Body of pancreas (tissue), 4 donors: Measurements from ENCODE around the gene PIP5KL1. TPM values are rescaled to one million over a fixed set of nuclear protein-coding genes. Genes with fewer than 3 reads are reported as not detected.

Experiments
- ATAC-seq: fragments of 150-250 bp; one replicate; pipeline ENCODE4 v1.9.1; 2016
- DNase-seq, 4 donors: peaks; one replicate each; pipeline ENCODE4 v3.0.0-alpha.2; 2019
- H3K27ac ChIP-seq, 4 donors: fragments of 200-600 bp; sonication (generic); 1 replicate in 3 of 4; 2 replicates in 1 of 4; pipeline versions ENCODE4 v1.5.1 to v1.6.1; 2016 to 2019; ENCODE audit warnings: mild to moderate bottlenecking in 1 of 4, mixed read lengths in 1 of 4, moderate library complexity in 1 of 4
- H3K27me3 ChIP-seq, 2 donors: fragments of 200-600 bp; sonication (generic); one replicate each; pipeline ENCODE4 v1.6.0; 2016; ENCODE audit warnings: mild to moderate bottlenecking in 1 of 2
- H3K36me3 ChIP-seq, 2 donors: fragments of 200-600 bp; sonication (generic); replicated peaks in 1 of 2; 2 replicates each; pipeline ENCODE4 v1.5.1; 2016; ENCODE audit warnings: low read depth in 2 of 2; ENCODE audit not compliant: insufficient read depth in 1 of 2
- H3K4me1 ChIP-seq: fragments of 200-600 bp; sonication (generic); one replicate; pipeline ENCODE4 v1.6.0; 2016
- H3K4me3 ChIP-seq, 2 donors: fragments of 200-600 bp; sonication (generic); 1 replicate in 1 of 2; 2 replicates in 1 of 2; pipeline ENCODE4 v1.5.1; 2016 to 2019
- H3K9me3 ChIP-seq, 3 donors: fragments of 200-600 bp; sonication (generic); 1 replicate in 2 of 3; 2 replicates in 1 of 3; pipeline ENCODE4 v1.5.1; 2016
- CTCF ChIP-seq, 7 experiments: fragments of 450-650 bp in 4 of 7; fragments of 200-600 bp in 3 of 7; sonication (generic) in 3 of 7; IDR thresholded peaks; one replicate each; pipeline ENCODE4 v1.5.1; 2016 to 2019; ENCODE audit warnings: antibody characterized with exemption in 7 of 7
- POLR2A ChIP-seq, 3 donors: fragments of 450-650 bp; IDR thresholded peaks; one replicate each; pipeline ENCODE4 v1.6.1; 2016; ENCODE audit warnings: antibody characterized with exemption in 3 of 3, mild to moderate bottlenecking in 2 of 3
- WGBS, 2 donors: methylation state at CpG; one replicate each; pipeline ENCODE4 v1.1.5; 2017; 5-methylcytosine and 5-hydroxymethylcytosine counted together
- intact Hi-C: fragments of 100-400 bp; cut with DNase I; formaldehyde crosslinking; loops from one replicate; pipeline ENCODE4 v1.15.1; 2023
- total RNA-seq, 2 donors: library from RNA; depleted of rRNA; stranded (reverse); fragments of >200 nt; gene quantifications; one replicate each; pipeline ENCODE4 v1.1.0, GENCODE V29; 2016

Gene PIP5KL1
- total RNA-seq, 2 donors from 2014 or later, result 1.3 to 2.6 TPM

- TF ChIP-seq POLR2A (IDR thresholded peaks at IDR 0.05) (no peak), CTCF (IDR thresholded peaks at IDR 0.05) (no peak)
- peak overlapping the region in 1 of 4 donors; percentile 3 for H3K27ac ChIP-seq
- no peaks in the 10 kb centered on the region for H3K36me3 ChIP-seq
- 24 to 31% methylated on average over 14 to 18 of the region's 18 CpGs for WGBS, 2 donors
- no peaks in the 10 kb centered on the region for H3K27me3 ChIP-seq
- no peak for DNase-seq
- intact Hi-C loops, result loop anchor here (5.0 kb wide), 1 partner anchor 194 kb away; the partner anchor contains the start of gene TOR2A
- no peaks in the 10 kb centered on the region for H3K9me3 ChIP-seq
- H3K4me3 ChIP-seq, result no peak overlapping the region
- peaks cover 49% of the 10 kb centered on the region for H3K4me1 ChIP-seq
- peak; percentile 12 for ATAC-seq
Observed at GRCh38 chr9:127931092-127931881, 710 bp upstream of the PIP5KL1 start.

GRCh38 chr9:127929625-127929979 lies 975 bp downstream of the PIP5KL1 start:
- no peak for TF ChIP-seq CTCF (IDR thresholded peaks at IDR 0.05)
- no peak for TF ChIP-seq POLR2A (IDR thresholded peaks at IDR 0.05)
- Histone ChIP-seq H3K27ac (no peak overlapping the region), H3K27me3 (no peaks in the 10 kb centered on the region), H3K9me3 (no peaks in the 10 kb centered on the region), H3K4me1 (peaks cover 35% of the 10 kb centered on the region), H3K36me3 (no peaks in the 10 kb centered on the region), H3K4me3 (no peak overlapping the region)
- no peak for DNase-seq
- intact Hi-C loops, result no loop called here
- 57 to 84% methylated on average over 9 of the region's 10 CpGs for WGBS, 2 donors
- ATAC-seq, result no peak

- Histone ChIP-seq H3K4me3 (no peak overlapping the region), H3K9me3 (no peaks in the 10 kb centered on the region), H3K27ac (no peak overlapping the region), H3K4me1 (peaks cover 35% of the 10 kb centered on the region), H3K36me3 (no peaks in the 10 kb centered on the region), H3K27me3 (no peaks in the 10 kb centered on the region)
- TF ChIP-seq POLR2A (IDR thresholded peaks at IDR 0.05) (no peak), CTCF (IDR thresholded peaks at IDR 0.05) (no peak)
- no peak for DNase-seq
- 66 to 69% methylated on average over 7 to 11 of the region's 11 CpGs for WGBS, 2 donors
- intact Hi-C loops, result no loop called here
- ATAC-seq, result no peak
Observed at GRCh38 chr9:127928676-127929624, 1.6 kb downstream of the PIP5KL1 start.

- 20 to 38% methylated on average over 3 to 22 of the region's 24 CpGs for WGBS, 2 donors
- no peaks in the 10 kb centered on the region for H3K9me3 ChIP-seq
- TF ChIP-seq POLR2A (IDR thresholded peaks at IDR 0.05) (no peak), CTCF (IDR thresholded peaks at IDR 0.05) (no peak)
- no peaks in the 10 kb centered on the region for H3K36me3 ChIP-seq
- peaks cover 35% of the 10 kb centered on the region for H3K4me1 ChIP-seq
- no peak overlapping the region for H3K27ac ChIP-seq
- no peak overlapping the region for H3K4me3 ChIP-seq
- intact Hi-C loops, result no loop called here
- H3K27me3 ChIP-seq, result no peaks in the 10 kb centered on the region
- ATAC-seq, result peak; percentile 29
- DNase-seq, result peak in 1 of 4 donors; percentile 42
Observed at GRCh38 chr9:127927988-127928675, 2.4 kb downstream of the PIP5KL1 start.
